GM06990 (cell line): ENCODE data around the gene BRINP1.

Experiments used
- DNase-seq: peaks from one replicate; pipeline ENCODE4 v3.0.0-alpha.2; 2011; ENCODE audit not compliant: insufficient read length; ENCODE audit errors: extremely low read depth
- H3K27me3 ChIP-seq: replicated peaks from 2 replicates; pipeline ENCODE4 v1.6.0; 2011; ENCODE audit warnings: low read length; ENCODE audit not compliant: control insufficient read depth, insufficient read depth
- H3K36me3 ChIP-seq: 2 replicates; pipeline ENCODE4 v1.5.1; 2011; ENCODE audit warnings: low read length; ENCODE audit not compliant: control insufficient read depth, insufficient read depth
- H3K4me3 ChIP-seq: replicated peaks from 2 replicates; pipeline ENCODE4 v1.5.1; 2011; ENCODE audit warnings: low read depth, mild to moderate bottlenecking, control low read depth, low read length
- CTCF ChIP-seq: IDR thresholded peaks from 2 replicates; pipeline ENCODE4 v1.5.1; 2011; ENCODE audit warnings: low read length, control low read depth, mild to moderate bottlenecking, inconsistent platforms; ENCODE audit not compliant: insufficient read depth, poor library complexity, severe bottlenecking

The BRINP1 gene

GRCh38 chr9:119337573-119337972 is 31.7 kb downstream of the BRINP1 start:
- DNase-seq, result no peak
- Histone ChIP-seq H3K4me3 (no peak overlapping the region), H3K36me3 (no peaks in the 10 kb centered on the region), H3K27me3 (no peaks in the 10 kb centered on the region)
- TF ChIP-seq CTCF, result no peak

GRCh38 chr9:119334745-119335144 is 34.5 kb downstream of the BRINP1 start:
- Histone ChIP-seq H3K4me3 (no peak overlapping the region), H3K36me3 (no peaks in the 10 kb centered on the region), H3K27me3 (no peaks in the 10 kb centered on the region)
- no peak for TF ChIP-seq CTCF
- no peak for DNase-seq

- Histone ChIP-seq H3K36me3 (no peaks in the 10 kb centered on the region), H3K4me3 (no peak overlapping the region), H3K27me3 (no peaks in the 10 kb centered on the region)
- TF ChIP-seq CTCF, result no peak
- no peak for DNase-seq
Measured at GRCh38 chr9:119333507-119334229, 35.6 kb downstream of the BRINP1 start.

- DNase-seq, result no peak
- no peak for TF ChIP-seq CTCF
- no peak overlapping the region for H3K4me3 ChIP-seq
- H3K36me3 ChIP-seq, result no peaks in the 10 kb centered on the region
- H3K27me3 ChIP-seq, result no peaks in the 10 kb centered on the region
Measured at GRCh38 chr9:119332522-119332921, 36.7 kb downstream of the BRINP1 start.

- Histone ChIP-seq H3K36me3 (no peaks in the 10 kb centered on the region), H3K27me3 (no peaks in the 10 kb centered on the region)
- no peak for DNase-seq
Measured at GRCh38 chr9:119322184-119322583, 47.1 kb downstream of the BRINP1 start.

More at GRCh38 chr9:119322184-119322583, 47.1 kb downstream of the BRINP1 start:
- TF ChIP-seq CTCF, result no peak
- H3K4me3 ChIP-seq, result no peak overlapping the region
